ENCODE data around the gene ZNF212. TPM values are rescaled to one million over a fixed set of nuclear protein-coding genes. Genes with fewer than 3 reads are reported as not detected.
A peak's percentile ranks its signal among the peaks of the same experiment; 100 is the strongest.

Gene ZNF212
- total and polyA plus RNA-seq, 12 donors = 3.6 to 5.9 (median 4.8) TPM

DNA sequence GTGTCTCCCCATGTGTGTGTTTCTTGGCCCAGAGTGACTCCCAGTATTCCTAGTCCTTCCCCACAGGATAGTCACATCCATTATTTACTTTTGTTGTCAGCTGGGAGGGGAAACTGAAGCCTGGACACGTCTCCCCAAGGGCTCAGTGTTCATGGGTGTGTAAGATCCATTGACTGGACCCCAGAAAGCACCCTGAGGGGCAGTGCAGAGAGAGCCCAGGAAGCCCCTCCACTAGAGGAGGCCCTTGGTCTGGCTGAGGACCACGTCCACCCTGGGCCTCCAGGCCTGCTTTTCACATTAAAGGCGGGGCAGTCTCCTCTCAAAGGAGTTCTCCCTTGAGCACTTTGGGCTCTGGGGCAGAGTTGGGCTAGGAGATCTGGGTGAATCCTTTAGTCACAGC is 43.9 kb downstream of the ZNF212 start:
- Histone ChIP-seq H3K36me3 (peaks cover 0 to 53% (median 13%) of the 10 kb centered on the region in 9 donors), H3K27ac (no peak overlapping the region), H3K4me3 (no peak overlapping the region), H3K27me3 (no peaks in the 10 kb centered on the region), H3K4me1 (peaks cover 0 to 18% (median 8%) of the 10 kb centered on the region in 9 donors), H3K9me3 (no peaks in the 10 kb centered on the region)
- intact Hi-C loops (cut with DNase I) = no loop called here
- TF ChIP-seq, protein P1, sequence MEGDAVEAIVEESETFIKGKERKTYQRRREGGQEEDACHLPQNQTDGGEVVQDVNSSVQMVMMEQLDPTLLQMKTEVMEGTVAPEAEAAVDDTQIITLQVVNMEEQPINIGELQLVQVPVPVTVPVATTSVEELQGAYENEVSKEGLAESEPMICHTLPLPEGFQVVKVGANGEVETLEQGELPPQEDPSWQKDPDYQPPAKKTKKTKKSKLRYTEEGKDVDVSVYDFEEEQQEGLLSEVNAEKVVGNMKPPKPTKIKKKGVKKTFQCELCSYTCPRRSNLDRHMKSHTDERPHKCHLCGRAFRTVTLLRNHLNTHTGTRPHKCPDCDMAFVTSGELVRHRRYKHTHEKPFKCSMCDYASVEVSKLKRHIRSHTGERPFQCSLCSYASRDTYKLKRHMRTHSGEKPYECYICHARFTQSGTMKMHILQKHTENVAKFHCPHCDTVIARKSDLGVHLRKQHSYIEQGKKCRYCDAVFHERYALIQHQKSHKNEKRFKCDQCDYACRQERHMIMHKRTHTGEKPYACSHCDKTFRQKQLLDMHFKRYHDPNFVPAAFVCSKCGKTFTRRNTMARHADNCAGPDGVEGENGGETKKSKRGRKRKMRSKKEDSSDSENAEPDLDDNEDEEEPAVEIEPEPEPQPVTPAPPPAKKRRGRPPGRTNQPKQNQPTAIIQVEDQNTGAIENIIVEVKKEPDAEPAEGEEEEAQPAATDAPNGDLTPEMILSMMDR (IDR thresholded peaks at IDR 0.05) = no peak
- DNase-seq (no peak), ATAC-seq (no peak)
- 86 to 91% methylated on average over 3 of the region's 3 CpGs for WGBS, 2 donors

DNA sequence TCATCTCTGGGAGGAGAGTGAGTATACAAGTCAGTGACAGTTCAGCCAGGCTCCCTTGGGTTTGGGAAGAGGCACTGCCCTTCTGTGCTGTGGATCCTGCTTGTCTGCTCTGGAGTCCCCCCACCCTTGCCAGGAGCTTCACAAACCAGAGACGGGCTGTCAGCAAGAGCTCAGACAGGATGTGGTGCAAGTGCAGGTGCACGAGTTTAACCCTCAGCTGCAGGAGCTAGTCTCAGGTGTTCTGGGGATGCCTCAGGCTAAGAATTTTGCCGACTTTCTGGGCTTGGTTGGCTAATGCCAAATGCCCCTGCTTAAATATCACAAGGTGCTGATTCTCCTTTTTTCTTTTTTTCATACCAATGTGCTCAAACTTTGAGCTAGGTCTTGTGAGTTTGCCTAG is 44.9 kb downstream of the ZNF212 start:
- TF ChIP-seq, protein P1 (IDR thresholded peaks at IDR 0.05) = no peak
- Histone ChIP-seq H3K36me3 (peaks cover 0 to 50% (median 3%) of the 10 kb centered on the region in 9 donors), H3K9me3 (no peaks in the 10 kb centered on the region), H3K4me1 (peaks cover 0 to 18% (median 8%) of the 10 kb centered on the region in 9 donors), H3K4me3 (peak overlapping the region in 2 of 10 donors; percentile 62 to 71), H3K27ac (no peak overlapping the region), H3K27me3 (no peaks in the 10 kb centered on the region)
- WGBS, 2 donors = 71 to 83% methylated on average over 3 of the region's 3 CpGs
- no peak for ATAC-seq
- DNase-seq = no peak
- intact Hi-C loops (cut with DNase I) = no loop called here

DNA sequence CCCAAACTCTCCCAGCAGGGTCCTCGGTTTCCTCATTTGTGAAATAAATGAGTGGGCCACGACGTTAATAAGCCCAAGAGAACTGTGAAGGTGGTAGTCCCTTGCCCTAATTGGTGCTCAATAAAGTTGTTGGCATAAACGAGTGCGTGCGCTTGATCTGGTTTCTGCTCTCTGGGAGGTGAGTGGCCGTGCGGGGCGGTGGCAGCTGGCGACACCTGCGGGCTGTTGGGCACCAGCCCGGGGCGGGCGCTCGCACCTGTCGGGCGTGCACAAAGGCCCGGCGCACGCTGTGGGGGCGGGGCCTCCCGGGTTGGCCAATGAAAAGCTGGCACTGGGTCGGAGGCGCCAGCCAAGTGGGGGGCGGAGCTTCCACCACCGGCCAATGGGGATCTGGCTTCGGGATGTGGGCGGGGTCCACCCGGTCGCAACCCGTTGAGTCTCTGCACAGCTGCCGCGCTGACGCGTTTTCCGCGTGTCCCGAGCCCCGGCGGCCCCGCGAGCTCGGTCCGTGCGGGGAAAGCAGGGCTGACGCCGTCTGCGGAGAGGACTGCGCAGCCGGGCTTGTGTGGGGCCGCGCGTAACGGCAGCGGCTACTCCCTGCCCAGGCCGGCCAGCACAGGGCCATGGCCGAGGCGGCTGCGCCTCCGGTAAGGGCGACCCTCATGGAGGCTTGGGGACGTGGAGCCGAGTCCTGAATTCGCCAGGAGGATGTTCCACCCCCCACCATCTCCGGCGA is 45.6 kb downstream of the ZNF212 start:
- H3K27ac ChIP-seq = peak overlapping the region in 5 of 10 donors; percentile 44 to 64 (median 56)
- DNase-seq = peak; percentile 94 to 96
- intact Hi-C loops (cut with DNase I) = no loop called here
- peaks cover 0 to 18% (median 8%) of the 10 kb centered on the region in 9 donors for H3K4me1 ChIP-seq
- H3K4me3 ChIP-seq = peak overlapping the region; percentile 52 to 78 (median 70)
- H3K9me3 ChIP-seq = no peaks in the 10 kb centered on the region
- ATAC-seq = peak; percentile 97 to 99 (median 98)
- H3K36me3 ChIP-seq = peaks cover 0 to 53% (median 3%) of the 10 kb centered on the region in 9 donors
- 1 to 3% methylated on average over 65 to 66 of the region's 66 CpGs for WGBS, 2 donors
- TF ChIP-seq, protein P1 (IDR thresholded peaks at IDR 0.05) = peak in 2 of 9 donors; percentile 13 to 21
- no peaks in the 10 kb centered on the region for H3K27me3 ChIP-seq

DNA sequence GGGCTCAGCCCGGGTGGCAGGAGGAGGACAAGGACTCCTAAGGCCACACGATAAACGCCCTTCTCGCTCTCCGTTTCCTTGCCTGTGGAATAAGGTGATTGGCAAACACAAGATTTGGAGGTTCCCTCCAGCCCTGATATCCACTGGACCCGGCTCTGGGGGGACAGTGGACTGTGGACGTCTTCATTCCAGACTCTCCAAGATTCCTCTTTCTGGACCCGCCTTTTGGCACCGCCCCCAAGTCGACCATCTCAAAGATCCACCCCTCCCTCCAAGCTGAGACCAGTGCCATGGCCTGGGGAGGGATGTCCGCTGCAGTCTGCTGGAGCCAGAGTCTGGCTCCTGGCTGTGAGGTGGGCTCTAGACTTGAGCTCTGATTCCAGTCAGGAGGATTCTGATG is 46.2 kb downstream of the ZNF212 start:
- H3K4me3 ChIP-seq = peak overlapping the region; percentile 52 to 78 (median 70)
- no peaks in the 10 kb centered on the region for H3K27me3 ChIP-seq
- H3K9me3 ChIP-seq = no peaks in the 10 kb centered on the region
- WGBS, 2 donors = 1 to 4% methylated on average over 11 of the region's 11 CpGs
- intact Hi-C loops (cut with DNase I) = no loop called here
- peaks cover 0 to 49% (median 2%) of the 10 kb centered on the region in 9 donors for H3K36me3 ChIP-seq
- DNase-seq (peak in 1 of 2 donors; percentile 34), ATAC-seq (peak; percentile 4 to 35 (median 17))
- H3K4me1 ChIP-seq = peaks cover 0 to 18% (median 8%) of the 10 kb centered on the region in 9 donors
- TF ChIP-seq, protein P1 (IDR thresholded peaks at IDR 0.05) = no peak
- peak overlapping the region in 5 of 10 donors; percentile 44 to 64 (median 56) for H3K27ac ChIP-seq

All from heart right ventricle (tissue), 16 donors.